SK-N-SH treated with all-trans-retinoic acid at 6 μM for 48 hours (cell line): Measurements from ENCODE around the gene IGF1R.

Source experiments
- ATAC-seq: fragments of 200-7000 bp; cut with Tn5 transposase; 3 replicates; pipeline ENCODE4 v1.9.1; 2020; ENCODE audit warnings: mild to moderate bottlenecking, moderate library complexity
- ARNTL ChIP-seq: fragments of 450-650 bp; formaldehyde crosslinking; IDR thresholded peaks from 2 replicates; pipeline ENCODE4 v1.5.0; 2020; ENCODE audit warnings: low read depth, mild to moderate bottlenecking, moderate library complexity, borderline replicate concordance
- BACH2 ChIP-seq: fragments of 250-450 bp; sonication (Bioruptor Pico); IDR thresholded peaks from 2 replicates; pipeline ENCODE4 v1.9.0; 2021; ENCODE audit warnings: mild to moderate bottlenecking, borderline replicate concordance
- CSDC2 ChIP-seq: fragments of 250-450 bp; sonication (Bioruptor Pico); IDR thresholded peaks from 2 replicates; pipeline ENCODE4 v1.5.0; 2020; ENCODE audit warnings: mild to moderate bottlenecking, moderate library complexity
- GLIS3 ChIP-seq: fragments of 250-450 bp; sonication (Bioruptor Pico); IDR thresholded peaks from 2 replicates; pipeline ENCODE4 v1.5.0; 2020; ENCODE audit warnings: mild to moderate bottlenecking, moderate library complexity
- ISL1 ChIP-seq: fragments of 250-450 bp; sonication (Bioruptor Pico); IDR thresholded peaks from 2 replicates; pipeline ENCODE4 v2.1.2; 2022; ENCODE audit warnings: mild to moderate bottlenecking, moderate library complexity
- OSR1 ChIP-seq: fragments of 250-450 bp; sonication (Bioruptor Pico); IDR thresholded peaks from 2 replicates; pipeline ENCODE4 v1.8.0; 2022; ENCODE audit warnings: moderate library complexity, mild to moderate bottlenecking, inconsistent platforms
- PPARA ChIP-seq: fragments of 250-450 bp; sonication (Bioruptor Pico); IDR thresholded peaks from 2 replicates; pipeline ENCODE4 v1.5.0; 2020; ENCODE audit warnings: mild to moderate bottlenecking, borderline replicate concordance
- RARB ChIP-seq: fragments of 250-450 bp; sonication (Bioruptor Pico); IDR thresholded peaks from 2 replicates; pipeline ENCODE4 v1.8.0; 2021; ENCODE audit warnings: mild to moderate bottlenecking, moderate library complexity
- SNAI2 ChIP-seq: fragments of 250-450 bp; sonication (Bioruptor Pico); IDR thresholded peaks from 2 replicates; pipeline ENCODE4 v1.5.0; 2020; ENCODE audit warnings: mild to moderate bottlenecking, moderate library complexity
- TCF4 ChIP-seq: fragments of 250-450 bp; sonication (Bioruptor Pico); IDR thresholded peaks from 2 replicates; pipeline ENCODE4 v1.8.0; 2021; ENCODE audit warnings: mild to moderate bottlenecking, moderate library complexity, borderline replicate concordance
- TOX ChIP-seq: fragments of 250-450 bp; sonication (Bioruptor Pico); IDR thresholded peaks from 2 replicates; pipeline ENCODE4 v1.8.0; 2021; ENCODE audit warnings: mild to moderate bottlenecking, moderate library complexity, borderline replicate concordance
- TSHZ2 ChIP-seq: fragments of 250-450 bp; sonication (Bioruptor Pico); IDR thresholded peaks from 2 replicates; pipeline ENCODE4 v1.5.0; 2020; ENCODE audit warnings: mild to moderate bottlenecking, moderate library complexity
- ZC3H10 ChIP-seq: fragments of 250-450 bp; sonication (Bioruptor Pico); IDR thresholded peaks from 2 replicates; pipeline ENCODE4 v1.5.1; 2021; ENCODE audit warnings: mild to moderate bottlenecking, moderate library complexity
- ZFP3 ChIP-seq: fragments of 250-450 bp; sonication (Bioruptor Pico); IDR thresholded peaks from 2 replicates; pipeline ENCODE4 v1.5.0; 2020; ENCODE audit warnings: mild to moderate bottlenecking, moderate library complexity
- ZFP30 ChIP-seq: fragments of 450-650 bp; formaldehyde crosslinking; IDR thresholded peaks from 2 replicates; pipeline ENCODE4 v1.5.0; 2022; ENCODE audit warnings: mild to moderate bottlenecking, moderate library complexity
- ZNF565 ChIP-seq: fragments of 450-650 bp; formaldehyde crosslinking; conservative IDR thresholded peaks from 2 replicates; pipeline ENCODE4 v1.5.0; 2020; ENCODE audit warnings: low read depth, mild to moderate bottlenecking, moderate library complexity
- ZNF70 ChIP-seq: fragments of 450-650 bp; formaldehyde crosslinking; IDR thresholded peaks from 2 replicates; pipeline ENCODE4 v1.5.0; 2020; ENCODE audit warnings: mild to moderate bottlenecking, moderate library complexity
- ZNF8 ChIP-seq: fragments of 450-650 bp; formaldehyde crosslinking; IDR thresholded peaks from 2 replicates; pipeline ENCODE4 v1.5.0; 2020; ENCODE audit warnings: mild to moderate bottlenecking, moderate library complexity
- TF ChIP-seq, protein P1 (sequence below): fragments of 250-450 bp; sonication (Bioruptor Pico); IDR thresholded peaks from 2 replicates; pipeline ENCODE4 v1.5.1; 2021; ENCODE audit warnings: mild to moderate bottlenecking, moderate library complexity
- TF ChIP-seq, protein P2 (sequence below): fragments of 250-450 bp; sonication (Bioruptor Pico); IDR thresholded peaks from 2 replicates; pipeline ENCODE4 v1.8.0; 2020; ENCODE audit warnings: mild to moderate bottlenecking, moderate library complexity, borderline replicate concordance

The IGF1R gene

GRCh38 chr15:98874370-98874769 lies 226.0 kb downstream of the IGF1R start:
- ATAC-seq: no peak
- no peak for TF ChIP-seq CSDC2 (CRISPR knock-in tag)
- TF ChIP-seq ZNF70 (CRISPR knock-in tag): no peak
- TF ChIP-seq ZC3H10 (CRISPR knock-in tag): no peak
- no peak for TF ChIP-seq BACH2
- no peak for TF ChIP-seq RARB (CRISPR knock-in tag)
- TF ChIP-seq ARNTL (CRISPR knock-in tag): no peak
- no peak for TF ChIP-seq PPARA (CRISPR knock-in tag)
- TF ChIP-seq SNAI2 (CRISPR knock-in tag): no peak
- TF ChIP-seq ISL1 (CRISPR knock-in tag): no peak
- TF ChIP-seq, protein P1, sequence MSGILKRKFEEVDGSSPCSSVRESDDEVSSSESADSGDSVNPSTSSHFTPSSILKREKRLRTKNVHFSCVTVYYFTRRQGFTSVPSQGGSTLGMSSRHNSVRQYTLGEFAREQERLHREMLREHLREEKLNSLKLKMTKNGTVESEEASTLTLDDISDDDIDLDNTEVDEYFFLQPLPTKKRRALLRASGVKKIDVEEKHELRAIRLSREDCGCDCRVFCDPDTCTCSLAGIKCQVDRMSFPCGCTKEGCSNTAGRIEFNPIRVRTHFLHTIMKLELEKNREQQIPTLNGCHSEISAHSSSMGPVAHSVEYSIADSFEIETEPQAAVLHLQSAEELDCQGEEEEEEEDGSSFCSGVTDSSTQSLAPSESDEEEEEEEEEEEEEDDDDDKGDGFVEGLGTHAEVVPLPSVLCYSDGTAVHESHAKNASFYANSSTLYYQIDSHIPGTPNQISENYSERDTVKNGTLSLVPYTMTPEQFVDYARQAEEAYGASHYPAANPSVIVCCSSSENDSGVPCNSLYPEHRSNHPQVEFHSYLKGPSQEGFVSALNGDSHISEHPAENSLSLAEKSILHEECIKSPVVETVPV (CRISPR knock-in tag): no peak
- no peak for TF ChIP-seq TOX (CRISPR knock-in tag)
- TF ChIP-seq TCF4: no peak
- TF ChIP-seq ZNF565: no peak
- TF ChIP-seq GLIS3 (CRISPR knock-in tag): no peak

GRCh38 chr15:98874773-98875172 lies 226.4 kb downstream of the IGF1R start:
- no peak for ATAC-seq
- TF ChIP-seq BACH2 (no peak), PPARA (CRISPR knock-in tag) (no peak), TCF4 (no peak)

GRCh38 chr15:98875309-98875708 lies 227.0 kb downstream of the IGF1R start:
- no peak for TF ChIP-seq BACH2
- TF ChIP-seq TOX (CRISPR knock-in tag): no peak
- TF ChIP-seq TCF4: no peak
- no peak for TF ChIP-seq ZNF70 (CRISPR knock-in tag)
- TF ChIP-seq TSHZ2: no peak
- TF ChIP-seq, protein P1 (CRISPR knock-in tag): no peak
- no peak for TF ChIP-seq ZNF8 (CRISPR knock-in tag)
- no peak for TF ChIP-seq ISL1 (CRISPR knock-in tag)
- no peak for TF ChIP-seq PPARA (CRISPR knock-in tag)
- TF ChIP-seq RARB (CRISPR knock-in tag): no peak
- TF ChIP-seq ZNF565: no peak
- no peak for TF ChIP-seq SNAI2 (CRISPR knock-in tag)
- TF ChIP-seq OSR1 (CRISPR knock-in tag): no peak
- no peak for TF ChIP-seq ZFP30
- no peak for TF ChIP-seq ARNTL (CRISPR knock-in tag)
- TF ChIP-seq ZFP3 (CRISPR knock-in tag): no peak
- TF ChIP-seq, all 23 proteins: peak for 0

DNA sequence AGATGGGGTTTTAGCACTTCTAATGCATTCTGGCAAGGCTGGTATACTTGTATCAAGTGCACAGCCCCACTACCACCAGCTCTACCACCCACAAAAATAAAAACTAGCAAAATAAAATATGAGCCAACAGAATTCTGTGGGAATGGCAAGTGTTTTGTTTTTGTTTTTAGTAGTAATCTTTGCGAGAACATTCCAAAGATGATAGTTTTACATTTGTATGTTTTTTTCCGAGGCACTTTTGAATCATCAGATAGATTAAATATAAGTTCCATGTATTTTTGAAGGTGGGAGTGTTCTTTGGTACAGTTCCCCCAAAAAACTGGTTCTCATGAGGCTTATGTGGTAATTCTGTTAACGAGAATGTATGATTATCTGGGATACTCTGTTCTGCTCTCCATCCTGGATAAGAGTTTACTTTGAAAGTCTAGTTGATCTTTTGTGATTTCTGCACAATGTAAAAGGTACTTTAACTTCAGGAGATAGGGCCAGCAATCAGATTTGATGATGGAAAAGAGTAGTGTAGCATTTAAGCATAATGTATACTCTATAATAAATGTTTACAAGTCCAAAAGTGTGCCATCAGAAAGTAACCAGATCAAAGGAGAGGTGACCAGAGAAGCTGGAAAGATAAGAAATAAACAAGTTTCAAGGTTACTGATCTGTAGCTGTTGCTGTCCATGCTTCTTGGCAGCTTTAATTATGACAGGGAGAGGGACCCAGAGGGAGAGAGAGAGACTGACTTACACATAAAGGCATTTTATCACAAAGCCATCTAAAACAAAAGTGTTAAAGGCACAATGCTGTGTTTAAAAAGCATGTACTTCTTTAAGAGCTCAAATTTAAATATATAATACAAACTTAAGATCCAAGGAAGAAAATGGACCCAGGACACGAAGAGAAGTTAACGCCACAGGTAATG lies 228.4 kb downstream of the IGF1R start:
- ATAC-seq: no peak
- TF ChIP-seq BACH2: no peak
- TF ChIP-seq RARB (CRISPR knock-in tag): no peak
- TF ChIP-seq, protein P2, sequence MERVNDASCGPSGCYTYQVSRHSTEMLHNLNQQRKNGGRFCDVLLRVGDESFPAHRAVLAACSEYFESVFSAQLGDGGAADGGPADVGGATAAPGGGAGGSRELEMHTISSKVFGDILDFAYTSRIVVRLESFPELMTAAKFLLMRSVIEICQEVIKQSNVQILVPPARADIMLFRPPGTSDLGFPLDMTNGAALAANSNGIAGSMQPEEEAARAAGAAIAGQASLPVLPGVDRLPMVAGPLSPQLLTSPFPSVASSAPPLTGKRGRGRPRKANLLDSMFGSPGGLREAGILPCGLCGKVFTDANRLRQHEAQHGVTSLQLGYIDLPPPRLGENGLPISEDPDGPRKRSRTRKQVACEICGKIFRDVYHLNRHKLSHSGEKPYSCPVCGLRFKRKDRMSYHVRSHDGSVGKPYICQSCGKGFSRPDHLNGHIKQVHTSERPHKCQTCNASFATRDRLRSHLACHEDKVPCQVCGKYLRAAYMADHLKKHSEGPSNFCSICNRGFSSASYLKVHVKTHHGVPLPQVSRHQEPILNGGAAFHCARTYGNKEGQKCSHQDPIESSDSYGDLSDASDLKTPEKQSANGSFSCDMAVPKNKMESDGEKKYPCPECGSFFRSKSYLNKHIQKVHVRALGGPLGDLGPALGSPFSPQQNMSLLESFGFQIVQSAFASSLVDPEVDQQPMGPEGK (CRISPR knock-in tag): no peak
- no peak for TF ChIP-seq ZNF565
- TF ChIP-seq ZNF70 (CRISPR knock-in tag): no peak
- no peak for TF ChIP-seq TCF4
- no peak for TF ChIP-seq TSHZ2
- no peak for TF ChIP-seq TOX (CRISPR knock-in tag)
- TF ChIP-seq ISL1 (CRISPR knock-in tag): no peak
- TF ChIP-seq ZFP3 (CRISPR knock-in tag): no peak
- TF ChIP-seq OSR1 (CRISPR knock-in tag): no peak
- TF ChIP-seq, protein P1 (CRISPR knock-in tag): no peak
- no peak for TF ChIP-seq CSDC2 (CRISPR knock-in tag)
- no peak for TF ChIP-seq ZNF8 (CRISPR knock-in tag)
- TF ChIP-seq SNAI2 (CRISPR knock-in tag): no peak

More at GRCh38 chr15:98875309-98875708, 227.0 kb downstream of the IGF1R start:
- no peak for ATAC-seq
